Fibroblast of pulmonary artery (primary cell): ENCODE data around the gene DNMT3L.

ENCODE experiments used
- DNase-seq: peaks from one replicate; pipeline ENCODE4 v3.0.0-alpha.2; 2010; ENCODE audit warnings: low read depth
- H3K4me3 ChIP-seq: replicated peaks from 2 replicates; pipeline ENCODE4 v1.5.1; 2011; ENCODE audit warnings: low read depth, mild to moderate bottlenecking, control low read depth, low read length, moderate library complexity
- TF ChIP-seq, protein P1 (sequence below): IDR thresholded peaks from 2 replicates; pipeline ENCODE4 v1.5.1; 2011; ENCODE audit warnings: mild to moderate bottlenecking, control low read depth, low read length, inconsistent platforms; ENCODE audit errors: missing control alignments

DNMT3L gene

DNA sequence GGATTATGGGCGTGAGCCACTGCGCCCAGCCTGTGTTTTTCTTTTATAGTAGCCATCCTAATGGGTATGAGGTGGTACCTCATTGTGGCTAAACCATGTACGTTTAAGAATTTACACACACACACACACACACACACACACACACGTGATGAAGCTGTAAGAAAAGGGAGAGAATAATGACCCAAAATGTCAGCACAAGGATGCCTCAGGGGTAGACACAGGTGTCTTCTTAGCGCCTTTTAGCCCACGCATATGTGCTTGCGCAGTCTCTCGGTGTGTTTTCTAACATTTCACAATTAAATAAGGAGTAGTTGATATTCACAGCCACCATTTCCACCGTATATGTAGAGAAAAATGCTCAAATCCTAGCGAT is 37.4 kb upstream of the DNMT3L start:
- peak overlapping the region; percentile 71 for H3K4me3 ChIP-seq
- DNase-seq, result peak; percentile 26
- TF ChIP-seq, protein P1, sequence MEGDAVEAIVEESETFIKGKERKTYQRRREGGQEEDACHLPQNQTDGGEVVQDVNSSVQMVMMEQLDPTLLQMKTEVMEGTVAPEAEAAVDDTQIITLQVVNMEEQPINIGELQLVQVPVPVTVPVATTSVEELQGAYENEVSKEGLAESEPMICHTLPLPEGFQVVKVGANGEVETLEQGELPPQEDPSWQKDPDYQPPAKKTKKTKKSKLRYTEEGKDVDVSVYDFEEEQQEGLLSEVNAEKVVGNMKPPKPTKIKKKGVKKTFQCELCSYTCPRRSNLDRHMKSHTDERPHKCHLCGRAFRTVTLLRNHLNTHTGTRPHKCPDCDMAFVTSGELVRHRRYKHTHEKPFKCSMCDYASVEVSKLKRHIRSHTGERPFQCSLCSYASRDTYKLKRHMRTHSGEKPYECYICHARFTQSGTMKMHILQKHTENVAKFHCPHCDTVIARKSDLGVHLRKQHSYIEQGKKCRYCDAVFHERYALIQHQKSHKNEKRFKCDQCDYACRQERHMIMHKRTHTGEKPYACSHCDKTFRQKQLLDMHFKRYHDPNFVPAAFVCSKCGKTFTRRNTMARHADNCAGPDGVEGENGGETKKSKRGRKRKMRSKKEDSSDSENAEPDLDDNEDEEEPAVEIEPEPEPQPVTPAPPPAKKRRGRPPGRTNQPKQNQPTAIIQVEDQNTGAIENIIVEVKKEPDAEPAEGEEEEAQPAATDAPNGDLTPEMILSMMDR, result no peak

DNA sequence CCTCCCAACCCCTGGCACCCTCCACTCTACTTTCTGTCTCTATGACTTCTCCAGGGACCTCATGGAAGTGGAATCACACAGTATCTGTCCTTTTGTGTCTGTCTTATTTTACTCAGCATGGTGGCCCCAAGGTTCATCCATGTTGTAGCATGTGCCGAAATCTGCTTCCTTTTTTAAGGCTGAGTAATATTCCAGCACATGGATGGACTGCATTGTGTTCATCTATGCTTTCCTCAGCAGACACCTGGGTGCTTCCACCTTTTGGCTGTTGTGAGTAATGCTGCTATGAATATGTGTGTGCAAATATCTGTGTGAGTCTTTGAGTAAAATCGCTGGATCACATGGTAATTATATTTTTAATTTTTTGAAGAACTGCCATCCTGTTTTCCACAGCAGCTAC is 36.6 kb upstream of the DNMT3L start:
- DNase-seq, result peak; percentile 23
- no peak overlapping the region for H3K4me3 ChIP-seq
- TF ChIP-seq, protein P1, result peak; percentile 22

DNA sequence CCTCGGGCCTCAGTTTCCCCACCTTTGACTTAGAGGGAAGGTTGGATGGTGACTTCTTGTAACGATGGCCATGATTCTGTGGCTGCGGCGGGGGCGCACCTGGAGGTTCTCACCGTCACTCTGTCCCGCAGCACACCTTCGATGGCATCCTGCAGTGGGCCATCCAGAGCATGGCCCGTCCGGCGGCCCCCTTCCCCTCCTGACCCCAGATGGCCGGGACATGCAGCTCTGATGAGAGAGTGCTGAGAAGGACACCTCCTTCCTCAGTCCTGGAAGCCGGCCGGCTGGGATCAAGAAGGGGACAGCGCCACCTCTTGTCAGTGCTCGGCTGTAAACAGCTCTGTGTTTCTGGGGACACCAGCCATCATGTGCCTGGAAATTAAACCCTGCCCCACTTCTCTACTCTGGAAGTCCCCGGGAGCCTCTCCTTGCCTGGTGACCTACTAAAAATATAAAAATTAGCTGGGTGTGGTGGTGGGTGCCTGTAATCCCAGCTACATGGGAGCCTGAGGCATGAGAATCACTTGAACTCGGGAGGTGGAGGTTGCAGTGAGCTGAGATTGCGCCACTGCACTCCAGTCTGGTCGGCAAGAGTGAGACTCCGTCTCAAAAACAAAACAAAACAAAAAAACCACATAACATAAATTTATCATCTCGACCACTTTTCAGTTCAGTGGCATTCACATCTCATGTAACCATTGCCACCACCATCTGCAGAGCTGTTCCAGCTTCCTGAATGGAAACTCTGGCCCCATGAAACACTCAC is 36.0 kb upstream of the DNMT3L start:
- no peak overlapping the region for H3K4me3 ChIP-seq
- TF ChIP-seq, protein P1, result peak; percentile 78
- peak; percentile 86 for DNase-seq

DNA sequence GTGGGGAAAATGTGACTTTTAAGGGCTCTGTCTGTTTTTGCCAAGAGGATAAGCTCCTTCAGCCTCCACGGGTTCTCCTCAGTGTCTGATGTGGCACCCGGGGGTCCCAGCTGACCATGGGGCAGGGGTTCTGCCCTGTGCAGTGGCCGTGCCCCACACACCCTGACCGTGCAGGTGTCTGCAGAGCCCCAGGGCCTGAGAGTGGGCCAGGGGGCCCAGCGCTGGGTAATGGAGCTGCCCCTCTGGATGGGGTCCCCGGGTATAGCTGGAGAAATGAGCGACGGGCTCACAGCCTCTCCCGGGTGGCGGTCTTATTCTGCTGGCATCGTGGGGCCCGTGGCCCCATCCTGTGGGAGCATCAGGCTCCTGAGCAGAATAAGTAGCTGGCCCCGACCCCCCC is 35.2 kb upstream of the DNMT3L start:
- DNase-seq, result no peak
- H3K4me3 ChIP-seq, result no peak overlapping the region
- TF ChIP-seq, protein P1, result no peak

DNA sequence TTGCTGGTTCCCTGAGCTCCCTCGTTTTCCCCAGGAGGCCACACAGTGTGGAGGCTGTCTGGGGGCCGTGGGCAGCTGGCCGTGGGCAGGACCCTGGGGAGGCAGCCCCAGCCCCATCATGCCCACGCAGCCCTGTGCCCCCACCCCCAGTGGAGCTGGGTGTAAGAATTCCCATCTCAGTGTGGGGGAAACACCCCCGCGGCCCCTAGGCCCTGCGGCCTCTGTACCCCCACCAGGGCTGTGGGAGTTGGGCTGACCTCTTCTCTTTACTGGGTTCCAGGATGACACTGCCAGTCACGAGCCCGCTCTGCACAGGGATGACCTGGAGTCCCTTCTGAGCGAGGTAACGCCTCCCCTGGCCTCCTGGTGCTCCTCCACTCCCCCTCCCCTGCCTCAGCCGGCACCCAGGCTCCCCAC is 34.4 kb upstream of the DNMT3L start:
- no peak for DNase-seq
- no peak overlapping the region for H3K4me3 ChIP-seq
- TF ChIP-seq, protein P1, result no peak

DNA sequence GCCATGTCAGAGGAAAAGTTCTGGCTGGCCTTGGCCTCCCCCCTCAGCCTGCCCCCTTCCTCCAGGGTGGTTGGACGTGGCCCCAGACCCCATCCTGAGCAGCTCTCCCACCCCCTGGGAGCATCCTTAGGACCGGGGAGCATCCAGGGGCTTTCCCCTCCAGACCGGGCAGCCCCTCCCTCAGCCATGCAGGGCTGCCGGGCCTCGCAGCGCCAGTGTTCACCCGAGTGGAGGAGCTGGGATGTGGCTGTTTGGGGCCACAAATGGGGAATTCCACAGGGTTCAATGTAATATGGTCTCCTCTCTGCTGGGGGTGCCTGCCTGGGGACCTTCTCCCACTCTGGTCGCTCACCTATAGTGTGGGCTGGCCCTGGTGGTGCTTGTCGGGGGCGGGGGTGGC is 33.9 kb upstream of the DNMT3L start:
- H3K4me3 ChIP-seq, result no peak overlapping the region
- TF ChIP-seq, protein P1, result no peak
- DNase-seq, result no peak

DNA sequence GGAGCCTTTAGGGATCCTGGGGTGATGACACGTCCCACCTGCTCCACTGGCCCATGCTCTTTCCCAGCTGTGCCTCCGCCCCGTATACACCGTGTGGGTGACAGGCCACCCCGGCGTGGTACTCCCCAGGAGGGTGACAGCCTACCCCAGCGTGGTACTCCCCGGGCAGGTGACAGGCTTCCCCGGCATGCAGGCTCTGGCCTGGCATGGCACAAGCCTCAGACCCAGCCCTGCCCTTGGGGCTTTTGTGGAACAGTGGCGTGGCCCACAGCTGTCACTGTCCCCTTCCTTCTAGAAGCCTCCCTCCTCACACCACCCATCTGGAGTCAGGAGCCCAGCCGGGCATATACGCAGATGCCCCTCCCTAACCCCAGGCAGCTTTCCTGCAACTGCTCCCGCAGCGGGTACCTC is 33.5 kb upstream of the DNMT3L start:
- H3K4me3 ChIP-seq, result no peak overlapping the region
- TF ChIP-seq, protein P1, result no peak
- no peak for DNase-seq
